Measurements from ENCODE around the gene GABRB3.

GRCh38 chr15:26516102-26516980 is 256.5 kb downstream of the GABRB3 start:
- no peak for TF ChIP-seq CTCF (IDR thresholded peaks at IDR 0.05; ENCODE audit: poor library complexity)
- TF ChIP-seq EZH2 (IDR thresholded peaks at IDR 0.05; ENCODE audit: borderline replicate concordance) = no peak
